K562 (cell line): Measurements from ENCODE around the gene CCDC175. TPM values are rescaled to one million over a fixed set of nuclear protein-coding genes. Genes with fewer than 3 reads are reported as not detected.

Source experiments
- ATAC-seq: fragments of 200-7000 bp; cut with Tn5 transposase; 3 replicates; pipeline ENCODE4 v1.9.1; 2020; ENCODE audit warnings: moderate library complexity
- BruUV-seq: library from RNA; stranded (reverse); fragments of 400-500 nt; replicated peaks from 2 replicates; lab custom pipeline; 2021; lab: Mats Ljungman, UMichigan
- CTCF ChIA-PET: fragments of 300-600 bp; formaldehyde crosslinking; extraction: SDS; loops from one replicate; lab custom pipeline; 2021; ENCODE audit warnings: low intra/inter-chr PET ratio; lab: Yijun Ruan, JAX
- POLR2A ChIA-PET: fragments of 300-600, 350-650 bp; sonication (Branson Sonifier 250); formaldehyde crosslinking; extraction: SDS; loops from one replicate; lab custom pipeline; 2021; ENCODE audit warnings: antibody characterized with exemption, inconsistent platforms; lab: Yijun Ruan, JAX
- DNase-seq, 4 experiments: peaks; one replicate each; pipeline versions ENCODE4 v3.0.0 to v3.0.0-alpha.2; 2011 to 2018; ENCODE audit warnings: low spot score in 3 of 4, mixed read lengths in 3 of 4; ENCODE audit errors: extremely low read depth in 1 of 4
- FAIRE-seq: peaks from 2 replicates; lab custom pipeline; 2011; peaks lifted over from hg19 to GRCh38; lab: Jason Lieb, UNC
- H2AFZ ChIP-seq: 2 replicates; pipeline ENCODE4 v1.6.0; 2011; ENCODE audit warnings: low read depth, low read length, control low read depth, inconsistent platforms
- H3K27ac ChIP-seq: fragments of 200-600 bp; 3 replicates; pipeline ENCODE4 v1.8.0; 2011; ENCODE audit warnings: low read depth, mild to moderate bottlenecking, control low read depth, inconsistent platforms, low read length, moderate library complexity, mixed read lengths; ENCODE audit errors: extremely low read depth
- H3K27me3 ChIP-seq, 2 experiments: fragments of 300-600 bp in 1 of 2; 2 replicates in 1 of 2; 3 replicates in 1 of 2; pipeline versions ENCODE4 v1.6.0 to v1.8.0; 2011; ENCODE audit warnings: inconsistent platforms in 2 of 2, low read length in 2 of 2, mild to moderate bottlenecking in 1 of 2, mixed read lengths in 1 of 2, moderate library complexity in 1 of 2; ENCODE audit not compliant: control insufficient read depth in 2 of 2, insufficient read depth in 2 of 2
- H3K36me3 ChIP-seq: fragments of 300-600 bp; 3 replicates; pipeline ENCODE4 v1.8.0; 2011; ENCODE audit warnings: mild to moderate bottlenecking, low read length, inconsistent platforms; ENCODE audit not compliant: control insufficient read depth, insufficient read depth
- H3K4me1 ChIP-seq, 2 experiments: fragments of 200-600 bp in 1 of 2; replicated peaks in 1 of 2; 2 replicates in 1 of 2; 3 replicates in 1 of 2; pipeline versions ENCODE4 v1.5.1 to v1.8.0; 2011; ENCODE audit warnings: inconsistent platforms in 2 of 2, low read length in 2 of 2, mild to moderate bottlenecking in 1 of 2, mixed read lengths in 1 of 2, moderate library complexity in 1 of 2; ENCODE audit not compliant: control insufficient read depth in 2 of 2, insufficient read depth in 2 of 2
- H3K4me2 ChIP-seq: 2 replicates; pipeline ENCODE4 v1.6.1; 2011; ENCODE audit warnings: low read length, control low read depth, inconsistent platforms, mixed read lengths; ENCODE audit not compliant: insufficient read depth
- H3K4me3 ChIP-seq: fragments of 200-600 bp; sonication (generic), shearing (Covaris generic); 2 replicates; pipeline ENCODE4 v1.5.1; 2016; ENCODE audit warnings: control low read depth, inconsistent platforms
- H3K79me2 ChIP-seq: fragments of 200-600 bp; 3 replicates; pipeline ENCODE4 v1.8.0; 2011; ENCODE audit warnings: low read length, inconsistent platforms; ENCODE audit not compliant: control insufficient read depth, insufficient read depth
- H3K9ac ChIP-seq, 2 experiments: 2 replicates each; pipeline versions ENCODE4 v1.6.0 to v1.6.1; 2011; ENCODE audit warnings: low read depth in 2 of 2, low read length in 2 of 2, control low read depth in 1 of 2, inconsistent platforms in 1 of 2, mild to moderate bottlenecking in 1 of 2, mixed read lengths in 1 of 2; ENCODE audit not compliant: insufficient read depth in 1 of 2
- H3K9me1 ChIP-seq: one replicate; pipeline ENCODE4 v1.6.0; 2011; ENCODE audit warnings: inconsistent platforms, mild to moderate bottlenecking, low read length, moderate library complexity; ENCODE audit not compliant: control insufficient read depth, insufficient read depth
- H3K9me3 ChIP-seq: replicated peaks from 2 replicates; pipeline ENCODE4 v1.5.1; 2011; ENCODE audit warnings: low read depth, low read length, inconsistent platforms; ENCODE audit not compliant: control insufficient read depth, insufficient read depth
- H4K20me1 ChIP-seq: replicated peaks from 2 replicates; pipeline ENCODE4 v1.6.1; 2011; ENCODE audit warnings: low read length, inconsistent platforms, mixed read lengths; ENCODE audit not compliant: control insufficient read depth, insufficient read depth
- CREBBP ChIP-seq: IDR thresholded peaks from one replicate; pipeline ENCODE4 v1.6.1; 2012; ENCODE audit warnings: low read depth, mild to moderate bottlenecking, control low read depth, inconsistent platforms, low read length
- ELF2 ChIP-seq: fragments of 250-450 bp; sonication (Bioruptor Pico); IDR thresholded peaks from 2 replicates; pipeline ENCODE4 v1.5.0; 2021; ENCODE audit warnings: mild to moderate bottlenecking
- ESRRB ChIP-seq: fragments of 250-450 bp; sonication (Bioruptor Pico); IDR thresholded peaks from 2 replicates; pipeline ENCODE4 v1.5.0; 2020; ENCODE audit warnings: mild to moderate bottlenecking, moderate library complexity, borderline replicate concordance
- FOXA1 ChIP-seq: fragments of 450-650 bp; IDR thresholded peaks from 2 replicates; pipeline ENCODE4 v1.6.1; 2016; ENCODE audit warnings: mild to moderate bottlenecking, borderline replicate concordance
- FUS ChIP-seq: fragments of 200-400 bp; formaldehyde crosslinking; optimal IDR thresholded peaks from 2 replicates; pipeline ENCODE3; 2017; ENCODE audit warnings: low read depth, low read length
- KLF6 ChIP-seq: fragments of 250-450 bp; sonication (Bioruptor Pico); IDR thresholded peaks from 2 replicates; pipeline ENCODE4 v1.4.0; 2020; ENCODE audit warnings: mild to moderate bottlenecking, moderate library complexity, borderline replicate concordance
- MEF2A ChIP-seq: IDR thresholded peaks from 2 replicates; pipeline ENCODE4 v1.6.1; 2011; ENCODE audit warnings: low read depth, mild to moderate bottlenecking, low read length, moderate library complexity; ENCODE audit not compliant: control insufficient read depth
- NFXL1 ChIP-seq: fragments of 450-650 bp; formaldehyde crosslinking; IDR thresholded peaks from 2 replicates; pipeline ENCODE4 v1.4.0; 2021; ENCODE audit warnings: mild to moderate bottlenecking
- PYGO2 ChIP-seq: fragments of 450-650 bp; IDR thresholded peaks from 2 replicates; pipeline ENCODE4 v1.6.1; 2016; ENCODE audit warnings: mild to moderate bottlenecking, missing genetic modification characterization, moderate library complexity, missing compliant biosample characterization
- RB1 ChIP-seq: fragments of 450-650 bp; IDR thresholded peaks from 2 replicates; pipeline ENCODE4 v1.6.1; 2017; ENCODE audit warnings: low read depth, mild to moderate bottlenecking
- SRSF7 ChIP-seq: fragments of 200-400 bp; formaldehyde crosslinking; optimal IDR thresholded peaks from 2 replicates; pipeline ENCODE3; 2017; ENCODE audit warnings: mild to moderate bottlenecking, low read depth, low read length
- USF2 ChIP-seq: sonication (generic); formaldehyde crosslinking; IDR thresholded peaks from 2 replicates; pipeline ENCODE4 v1.5.0; 2020; ENCODE audit warnings: missing genetic modification reagents
- ZFP1 ChIP-seq: fragments of 450-650 bp; formaldehyde crosslinking; IDR thresholded peaks from 2 replicates; pipeline ENCODE4 v1.4.0; 2020; ENCODE audit warnings: mild to moderate bottlenecking, mixed read lengths
- ZNF512 ChIP-seq: IDR thresholded peaks from 2 replicates; pipeline ENCODE4 v1.6.1; 2016; ENCODE audit warnings: missing genetic modification characterization, missing compliant biosample characterization
- ZNF695 ChIP-seq: fragments of 450-650 bp; formaldehyde crosslinking; IDR thresholded peaks from 2 replicates; pipeline ENCODE4 v1.4.0; 2020; ENCODE audit warnings: mild to moderate bottlenecking, moderate library complexity
- ZNF707 ChIP-seq: fragments of 250-450 bp; sonication (Bioruptor Pico); conservative IDR thresholded peaks from 2 replicates; pipeline ENCODE4 v1.8.0; 2022; ENCODE audit warnings: inconsistent platforms, mild to moderate bottlenecking, moderate library complexity
- WGBS: fragments of 100-300 bp; shearing (Covaris generic); methylation state at CpG from one replicate; pipeline ENCODE4 v1.1.6; 2016; ENCODE audit warnings: low coverage, mixed read lengths; ENCODE audit not compliant: insufficient coverage; ENCODE audit errors: missing lambda C conversion rate; 5-methylcytosine and 5-hydroxymethylcytosine counted together
- in situ Hi-C: fragments of 300-500 bp; cut with MboI; formaldehyde crosslinking; loops from 4 replicates; pipeline ENCODE4 v1.15.0; 2018; ENCODE audit warnings: inconsistent platforms, mixed read lengths
- intact Hi-C: fragments of 100-400 bp; cut with micrococcal nuclease; formaldehyde crosslinking; loops from 2 replicates; pipeline ENCODE4 v1.14.2; 2022
- polyA plus RNA-seq, 8 experiments: library from polyadenylated mRNA; depleted of rRNA in 4 of 8; stranded (reverse) in 5 of 8; unstranded in 3 of 8; fragments of >200 nt; fragmentation: Nextera tagmentation in 2 of 8; fragmentation: Illumina TruSeq in 1 of 8; extraction: Ambion mirVana in 2 of 8; extraction: Trizol in 1 of 8; gene quantifications; 2 replicates each; pipeline versions ENCODE4 v1.2.1 to v1.2.3, GENCODE V29; 2011 to 2014; ENCODE audit warnings: inconsistent platforms in 1 of 8, missing spikeins in 1 of 8
- total RNA-seq, 7 experiments: library from RNA; depleted of rRNA in 6 of 7; stranded (reverse); fragments of >200 nt in 6 of 7; fragmentation: Illumina TruSeq in 2 of 7; extraction: Trizol in 2 of 7; gene quantifications; 2 replicates each; pipeline versions ENCODE4 v1.2.1 to v1.2.3, GENCODE V29; 2011 to 2021; ENCODE audit warnings: low replicate concordance in 1 of 7

CCDC175 gene
- total and polyA plus RNA-seq, 9 of the 15 experiments (the other 6 are each of a cell fraction or from before 2014, with no cell fraction given): not detected

- ATAC-seq: no peak
- no peak for FAIRE-seq
- Histone ChIP-seq H3K27ac (no peak overlapping the region), H3K9me3 (no peaks in the 10 kb centered on the region), H3K27me3 (no peaks in the 10 kb centered on the region), H3K9ac (no peak overlapping the region), H3K36me3 (peaks cover 21% of the 10 kb centered on the region)
- POLR2A ChIA-PET: interaction anchor here (0.7 kb wide), 1 partner anchor 14 kb away, joined by 3 read pairs; no protein-coding TSS in a partner anchor
- intact Hi-C loops: no loop called here
- BruUV-seq: no TSS peak
- DNase-seq: no peak
- TF ChIP-seq ZNF695: no peak
- no peak for TF ChIP-seq FOXA1
- TF ChIP-seq ZNF512: no peak
- no peak for TF ChIP-seq ESRRB
- TF ChIP-seq FUS: no peak
- TF ChIP-seq MEF2A: no peak
- TF ChIP-seq PYGO2 (tag): no peak
- TF ChIP-seq USF2 (CRISPR knock-in tag): no peak
- TF ChIP-seq NFXL1 (CRISPR knock-in tag): no peak
- no peak for TF ChIP-seq SRSF7
- TF ChIP-seq ELF2 (CRISPR knock-in tag): no peak
- TF ChIP-seq KLF6: no peak
- no peak for TF ChIP-seq RB1
- no peak for TF ChIP-seq ZFP1
- TF ChIP-seq ZNF707 (CRISPR knock-in tag): no peak
- no peak for TF ChIP-seq CREBBP
- TF ChIP-seq, all 486 proteins: peak for 0
- Histone ChIP-seq H3K9me1 (no peaks in the 10 kb centered on the region), H2AFZ (no peak overlapping the region), H3K4me3 (no peak overlapping the region), H3K4me1 (no peaks in the 10 kb centered on the region), H3K4me2 (no peak overlapping the region), H3K79me2 (no peaks in the 10 kb centered on the region), H4K20me1 (no peaks in the 10 kb centered on the region)
- in situ Hi-C loops: no loop called here
- 96% methylated on average over 32 of the region's 60 CpGs for WGBS
- CTCF ChIA-PET: no interaction called here
Observed at GRCh38 chr14:59463787-59464485, 112.7 kb downstream of the CCDC175 start.
